Neutrophil (primary cell): Measurements from ENCODE around the gene HEXIM1.
A peak's percentile ranks its signal among the peaks of the same experiment; 100 is the strongest.

Source experiments
- H3K27ac ChIP-seq: fragments of 200-600 bp; sonication (generic); 2 replicates; pipeline ENCODE4 v1.5.1; 2016; ENCODE audit warnings: mild to moderate bottlenecking, moderate library complexity
- H3K27me3 ChIP-seq: fragments of 200-600 bp; sonication (generic); 2 replicates; pipeline ENCODE4 v1.6.0; 2016; ENCODE audit warnings: mild to moderate bottlenecking
- H3K36me3 ChIP-seq: fragments of 200-600 bp; sonication (generic); 2 replicates; pipeline ENCODE4 v1.5.1; 2017
- H3K4me1 ChIP-seq, 2 experiments: fragments of 200-600 bp in 1 of 2; sonication (generic) in 1 of 2; 1 replicate in 1 of 2; 2 replicates in 1 of 2; pipeline versions ENCODE4 v1.5.1 to v1.6.1; 2013 to 2016; ENCODE audit warnings: low read depth in 1 of 2, low read length in 1 of 2, mild to moderate bottlenecking in 1 of 2, moderate library complexity in 1 of 2; ENCODE audit not compliant: control insufficient read depth in 1 of 2, insufficient read depth in 1 of 2
- H3K4me3 ChIP-seq, 2 experiments: fragments of 200-600 bp in 1 of 2; sonication (generic) in 1 of 2; 1 replicate in 1 of 2; 2 replicates in 1 of 2; pipeline ENCODE4 v1.5.1; 2013 to 2016; ENCODE audit warnings: low read depth in 1 of 2, low read length in 1 of 2, mild to moderate bottlenecking in 1 of 2, moderate library complexity in 1 of 2
- H3K9me3 ChIP-seq: fragments of 200-600 bp; sonication (generic); 2 replicates; pipeline ENCODE4 v1.5.1; 2016
- TF ChIP-seq, protein P1 (sequence below): fragments of 200-600 bp; sonication (generic); IDR thresholded peaks from 2 replicates; pipeline ENCODE4 v1.5.1; 2016; ENCODE audit warnings: antibody characterized with exemption

The HEXIM1 gene

DNA sequence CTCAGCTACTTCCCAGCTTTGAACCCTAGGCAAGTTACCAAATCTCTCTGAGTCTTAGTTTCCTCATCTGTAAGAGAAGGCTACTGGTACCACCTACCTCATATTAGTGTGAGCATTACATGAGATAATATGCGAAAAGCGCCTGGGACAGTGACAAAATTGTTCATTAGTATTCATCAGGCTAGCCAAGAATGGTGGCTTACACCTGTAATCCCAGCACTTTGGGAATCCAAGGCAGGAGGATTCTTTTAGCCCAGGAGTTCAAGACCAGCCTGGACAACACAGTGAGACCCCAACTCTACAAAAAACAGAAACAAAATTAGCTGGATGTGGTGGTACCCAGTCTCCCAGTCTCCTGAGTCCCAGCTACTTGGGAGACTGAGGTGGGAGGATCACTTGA, 19.3 kb upstream of the HEXIM1 start:
- peaks cover 7% of the 10 kb centered on the region for H3K27me3 ChIP-seq
- H3K9me3 ChIP-seq, result no peaks in the 10 kb centered on the region
- H3K27ac ChIP-seq, result no peak overlapping the region
- no peaks in the 10 kb centered on the region for H3K36me3 ChIP-seq
- no peak overlapping the region for H3K4me3 ChIP-seq
- TF ChIP-seq, protein P1, sequence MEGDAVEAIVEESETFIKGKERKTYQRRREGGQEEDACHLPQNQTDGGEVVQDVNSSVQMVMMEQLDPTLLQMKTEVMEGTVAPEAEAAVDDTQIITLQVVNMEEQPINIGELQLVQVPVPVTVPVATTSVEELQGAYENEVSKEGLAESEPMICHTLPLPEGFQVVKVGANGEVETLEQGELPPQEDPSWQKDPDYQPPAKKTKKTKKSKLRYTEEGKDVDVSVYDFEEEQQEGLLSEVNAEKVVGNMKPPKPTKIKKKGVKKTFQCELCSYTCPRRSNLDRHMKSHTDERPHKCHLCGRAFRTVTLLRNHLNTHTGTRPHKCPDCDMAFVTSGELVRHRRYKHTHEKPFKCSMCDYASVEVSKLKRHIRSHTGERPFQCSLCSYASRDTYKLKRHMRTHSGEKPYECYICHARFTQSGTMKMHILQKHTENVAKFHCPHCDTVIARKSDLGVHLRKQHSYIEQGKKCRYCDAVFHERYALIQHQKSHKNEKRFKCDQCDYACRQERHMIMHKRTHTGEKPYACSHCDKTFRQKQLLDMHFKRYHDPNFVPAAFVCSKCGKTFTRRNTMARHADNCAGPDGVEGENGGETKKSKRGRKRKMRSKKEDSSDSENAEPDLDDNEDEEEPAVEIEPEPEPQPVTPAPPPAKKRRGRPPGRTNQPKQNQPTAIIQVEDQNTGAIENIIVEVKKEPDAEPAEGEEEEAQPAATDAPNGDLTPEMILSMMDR, result no peak
- H3K4me1 ChIP-seq, result peaks cover 28 to 30% of the 10 kb centered on the region in 2 experiments

DNA sequence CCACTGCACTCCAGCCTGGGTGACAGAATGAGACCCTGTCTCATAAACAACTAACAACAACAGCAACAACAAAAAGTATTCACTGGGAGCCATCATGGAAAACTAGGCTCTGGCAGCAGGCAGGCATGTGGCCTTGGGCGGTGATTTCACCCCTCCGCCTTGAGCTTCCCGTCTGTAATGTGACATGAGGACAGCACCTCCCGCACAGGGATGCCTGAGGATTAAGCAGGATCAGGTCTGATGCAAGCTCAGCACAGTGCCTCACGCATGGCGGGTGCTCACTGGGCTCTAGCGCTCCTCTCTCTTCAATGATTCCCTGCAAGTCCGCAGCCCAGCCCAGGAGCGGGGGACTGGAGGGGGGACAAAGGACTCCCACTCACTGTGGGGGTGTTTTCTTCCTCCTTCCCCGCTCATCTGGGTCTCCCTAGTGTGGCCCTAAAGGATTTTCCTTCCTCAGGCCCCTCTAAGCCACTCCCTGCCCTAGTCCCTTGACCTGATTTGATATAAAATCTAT, 18.8 kb upstream of the HEXIM1 start:
- Histone ChIP-seq H3K4me3 (no peak overlapping the region), H3K9me3 (no peaks in the 10 kb centered on the region), H3K27ac (no peak overlapping the region), H3K4me1 (peaks cover 28 to 30% of the 10 kb centered on the region in 2 experiments), H3K27me3 (peaks cover 7% of the 10 kb centered on the region), H3K36me3 (no peaks in the 10 kb centered on the region)
- TF ChIP-seq, protein P1, result no peak

GRCh38 chr17:45129940-45130680, 18.2 kb upstream of the HEXIM1 start:
- TF ChIP-seq, protein P1, result no peak
- no peak overlapping the region for H3K4me3 ChIP-seq
- H3K9me3 ChIP-seq, result no peaks in the 10 kb centered on the region
- no peak overlapping the region for H3K27ac ChIP-seq
- H3K4me1 ChIP-seq, result peaks cover 28 to 34% of the 10 kb centered on the region in 2 experiments
- H3K36me3 ChIP-seq, result no peaks in the 10 kb centered on the region
- H3K27me3 ChIP-seq, result peaks cover 7% of the 10 kb centered on the region

DNA sequence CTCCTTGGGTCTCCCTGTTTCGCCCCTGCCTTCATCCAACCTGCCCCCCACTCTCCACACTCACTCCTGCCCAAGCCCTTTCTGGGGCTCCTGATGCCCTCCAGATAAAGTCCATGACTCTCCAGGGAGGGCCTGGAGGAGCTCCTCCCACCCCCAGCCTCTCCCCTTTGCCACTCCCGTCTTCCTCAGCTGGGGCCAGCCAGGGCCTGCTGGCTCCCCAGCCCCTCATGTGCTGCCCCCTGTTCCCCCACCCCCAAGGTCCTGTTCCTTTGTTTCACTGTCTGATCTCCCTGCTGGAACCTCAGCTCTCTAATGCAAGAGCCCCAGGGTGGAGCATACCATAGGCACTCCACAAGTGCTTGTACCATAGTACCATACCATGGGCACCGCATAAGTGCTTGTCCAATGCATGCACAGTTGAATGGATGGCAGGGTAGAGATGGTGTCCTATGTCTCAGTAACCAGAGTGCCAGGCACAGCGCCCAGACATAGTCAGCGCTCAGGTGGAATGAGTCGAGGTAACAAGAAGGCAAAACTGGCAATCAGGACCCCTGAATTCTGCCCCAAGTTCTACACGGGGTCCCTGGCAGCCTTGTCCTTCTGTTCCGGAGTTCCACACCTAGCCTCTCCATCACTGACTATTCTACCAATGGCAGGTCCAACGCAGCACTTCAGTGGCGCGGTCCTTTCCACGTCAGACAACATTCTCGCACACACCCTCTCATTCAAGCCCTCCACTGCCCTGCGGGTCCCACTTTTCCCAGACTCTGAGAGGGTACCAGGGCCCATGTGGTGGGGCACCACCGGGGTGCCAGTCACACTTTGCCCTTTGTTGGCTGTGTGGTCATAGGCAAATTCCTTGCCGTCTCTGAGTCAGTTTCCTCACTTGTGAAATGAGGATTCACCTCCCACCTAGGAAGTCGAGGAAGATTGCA, 17.3 kb upstream of the HEXIM1 start:
- TF ChIP-seq, protein P1, result no peak
- H3K4me3 ChIP-seq, result no peak overlapping the region
- H3K4me1 ChIP-seq, result peaks cover 35 to 43% of the 10 kb centered on the region in 2 experiments
- H3K27ac ChIP-seq, result no peak overlapping the region
- H3K27me3 ChIP-seq, result peaks cover 7% of the 10 kb centered on the region
- no peaks in the 10 kb centered on the region for H3K36me3 ChIP-seq
- no peaks in the 10 kb centered on the region for H3K9me3 ChIP-seq

DNA sequence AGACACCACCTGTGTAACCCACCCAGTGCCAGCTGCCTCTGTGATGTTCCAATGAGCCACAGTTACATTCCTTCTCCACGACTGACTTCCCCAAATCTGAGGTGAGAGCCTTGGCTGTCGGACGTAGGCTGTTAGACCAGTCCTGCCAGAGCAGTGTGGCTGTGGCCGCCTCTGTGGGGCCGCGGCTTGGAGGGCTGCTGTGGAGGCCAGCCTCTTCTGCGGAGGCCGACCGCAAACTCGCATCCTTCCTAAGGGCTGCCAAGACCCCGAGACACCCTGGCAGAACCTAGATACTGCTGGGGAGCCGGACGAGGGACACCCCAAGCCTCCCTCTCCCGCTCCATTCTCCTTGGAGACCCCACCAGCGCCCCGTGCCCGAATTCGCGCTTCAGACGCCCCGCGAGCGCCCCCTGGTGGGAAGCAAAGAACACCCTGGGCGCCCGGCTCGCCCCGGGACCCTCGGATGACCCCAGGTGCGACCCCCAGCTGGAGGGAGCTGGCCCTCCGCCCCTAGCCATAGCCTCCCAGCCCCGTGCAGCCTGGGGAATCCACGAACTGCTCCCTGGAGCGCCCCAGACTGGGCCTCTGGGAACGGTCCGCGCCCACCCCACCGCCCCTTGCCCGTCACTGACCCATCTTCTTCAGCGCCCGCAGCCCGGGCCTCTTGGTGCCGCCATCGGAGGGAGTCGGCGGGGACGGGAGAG, 16.5 kb upstream of the HEXIM1 start:
- H3K27me3 ChIP-seq, result peaks cover 7% of the 10 kb centered on the region
- peak overlapping the region; percentile 72 for H3K27ac ChIP-seq
- H3K4me3 ChIP-seq, result peak overlapping the region; percentile 89 to 90
- H3K9me3 ChIP-seq, result no peaks in the 10 kb centered on the region
- H3K36me3 ChIP-seq, result no peaks in the 10 kb centered on the region
- peaks cover 37 to 46% of the 10 kb centered on the region in 2 experiments for H3K4me1 ChIP-seq
- TF ChIP-seq, protein P1, result peak; percentile 67
